SK-N-MC (cell line): ENCODE data around the gene USH2A.

Experiments used
- DNase-seq: peaks from one replicate; pipeline ENCODE4 v3.0.0-alpha.2; 2011; ENCODE audit warnings: low read depth, low spot score
- H3K27ac ChIP-seq: fragments of 200-600 bp; sonication (generic); 2 replicates; pipeline ENCODE4 v1.5.1; 2016; ENCODE audit warnings: mixed run types
- H3K36me3 ChIP-seq: fragments of 200-600 bp; sonication (generic); 2 replicates; pipeline ENCODE4 v1.6.1; 2017; ENCODE audit warnings: antibody characterized with exemption, low read length, mixed read lengths; ENCODE audit not compliant: insufficient read depth
- H3K4me3 ChIP-seq: fragments of 200-600 bp; sonication (generic); 2 replicates; pipeline ENCODE4 v1.5.1; 2016
- H3K9ac ChIP-seq: fragments of 200-600 bp; sonication (generic); 2 replicates; pipeline ENCODE4 v1.8.0; 2017; ENCODE audit warnings: mixed run types, mixed read lengths; ENCODE audit not compliant: insufficient read length
- H3K9me3 ChIP-seq: fragments of 200-600 bp; sonication (generic); 2 replicates; pipeline ENCODE4 v1.6.1; 2017; ENCODE audit warnings: low read depth, mild to moderate bottlenecking, antibody characterized with exemption, low read length, moderate library complexity, mixed read lengths
- EZH2 ChIP-seq: fragments of 200-600 bp; sonication (generic); IDR thresholded peaks from one replicate; pipeline ENCODE4 v1.6.1; 2017; ENCODE audit warnings: antibody characterized with exemption
- FOXP2 ChIP-seq: optimal IDR thresholded peaks from 2 replicates; pipeline ENCODE3; 2011; ENCODE audit warnings: mild to moderate bottlenecking, moderate library complexity; ENCODE audit not compliant: insufficient read depth; ENCODE audit errors: extremely low read length, control extremely low read depth

Gene USH2A

DNA sequence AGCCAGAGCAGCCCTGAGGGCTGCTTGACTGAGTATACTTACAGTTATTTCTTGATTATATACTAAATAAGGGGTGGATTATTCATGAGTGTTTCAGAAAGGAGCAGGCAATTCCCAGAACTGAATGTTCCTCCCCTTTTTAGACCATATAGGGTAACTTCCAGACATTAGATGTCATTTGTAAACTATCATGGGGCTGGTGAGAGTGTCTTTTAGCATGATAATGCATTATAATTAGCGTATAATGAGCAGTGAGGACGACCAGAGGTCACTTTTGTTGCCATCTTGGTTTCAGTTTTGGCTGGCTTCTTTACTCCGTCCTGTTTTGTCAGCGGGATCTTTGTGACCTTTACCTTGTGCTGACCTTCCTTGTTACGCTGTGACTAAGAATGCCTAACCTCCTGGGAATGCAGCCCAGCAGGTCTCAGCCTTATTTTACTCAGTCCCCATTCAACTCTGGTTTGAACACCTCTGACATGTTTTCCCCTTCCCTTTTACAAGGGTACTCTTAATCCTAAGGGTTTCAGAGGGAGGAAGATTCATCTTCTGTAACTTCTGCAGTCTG is 840.0 kb downstream of the USH2A start:
- no peak overlapping the region for H3K9ac ChIP-seq
- DNase-seq = no peak
- no peak overlapping the region for H3K4me3 ChIP-seq
- H3K9me3 ChIP-seq = no peaks in the 10 kb centered on the region
- no peak overlapping the region for H3K27ac ChIP-seq
- H3K36me3 ChIP-seq = peaks cover 49% of the 10 kb centered on the region
- TF ChIP-seq FOXP2 = no peak

DNA sequence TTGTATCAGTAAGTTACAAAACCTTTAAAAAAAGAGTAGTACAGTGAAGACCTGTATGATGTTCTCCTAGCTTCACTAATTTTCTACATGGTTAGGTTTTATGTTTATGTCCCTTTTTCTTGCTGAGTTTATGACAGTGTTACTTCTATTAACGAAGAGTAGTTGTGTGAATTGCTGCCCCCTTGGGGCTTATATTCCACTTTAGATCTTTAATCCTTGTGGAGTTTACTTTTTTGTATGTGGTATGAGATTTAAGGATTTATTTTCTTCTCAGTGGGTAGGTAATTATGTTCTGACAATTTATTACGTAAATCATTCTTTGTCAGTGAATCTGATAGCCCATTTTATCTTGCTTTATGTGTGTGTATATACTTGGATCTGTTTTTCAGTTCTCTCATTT is 841.4 kb downstream of the USH2A start:
- no peak for DNase-seq
- no peaks in the 10 kb centered on the region for H3K9me3 ChIP-seq
- H3K27ac ChIP-seq = no peak overlapping the region
- no peak overlapping the region for H3K4me3 ChIP-seq
- TF ChIP-seq EZH2 = no peak
- peaks cover 58% of the 10 kb centered on the region for H3K36me3 ChIP-seq
- H3K9ac ChIP-seq = no peak overlapping the region
